DND-41 (cell line): ENCODE data around the gene SRMS.

Source experiments
- ATAC-seq: fragments of 200-7000 bp; cut with Tn5 transposase; 3 replicates; pipeline ENCODE4 v1.9.1; 2021; ENCODE audit warnings: low read depth; ENCODE audit not compliant: insufficient read depth
- DNase-seq: peaks from one replicate; pipeline ENCODE4 v3.0.0-alpha.2; 2020
- H2AFZ ChIP-seq: 2 replicates; pipeline ENCODE4 v1.6.0; 2012; ENCODE audit warnings: low read depth, low read length
- H3K27ac ChIP-seq: 2 replicates; pipeline ENCODE4 v1.5.1; 2012; ENCODE audit warnings: low read length, inconsistent platforms
- H3K27me3 ChIP-seq: fragments of 200-600 bp; sonication (generic); 2 replicates; pipeline ENCODE4 v1.6.0; 2012; ENCODE audit warnings: low read length, mild to moderate bottlenecking, inconsistent platforms; ENCODE audit not compliant: insufficient read depth, poor library complexity
- H3K36me3 ChIP-seq: 2 replicates; pipeline ENCODE4 v1.5.1; 2012; ENCODE audit warnings: low read length, inconsistent platforms; ENCODE audit not compliant: insufficient read depth
- H3K4me1 ChIP-seq: 2 replicates; pipeline ENCODE4 v1.5.1; 2012; ENCODE audit warnings: mild to moderate bottlenecking, low read length; ENCODE audit not compliant: insufficient read depth
- H3K4me2 ChIP-seq: 2 replicates; pipeline ENCODE4 v1.6.0; 2012; ENCODE audit warnings: mild to moderate bottlenecking, moderate library complexity, low read length, inconsistent platforms; ENCODE audit not compliant: insufficient read depth
- H3K4me3 ChIP-seq, 2 experiments: fragments of 200-600 bp in 1 of 2; shearing (Covaris generic) in 1 of 2; 2 replicates each; pipeline ENCODE4 v1.5.1; 2012 to 2016; ENCODE audit warnings: inconsistent platforms in 2 of 2, low read length in 2 of 2, mild to moderate bottlenecking in 2 of 2, low read depth in 1 of 2, moderate library complexity in 1 of 2
- H3K79me2 ChIP-seq: 2 replicates; pipeline ENCODE4 v1.6.0; 2012; ENCODE audit warnings: low read length, inconsistent platforms; ENCODE audit not compliant: insufficient read depth
- H3K9ac ChIP-seq: 2 replicates; pipeline ENCODE4 v1.6.0; 2012; ENCODE audit warnings: low read depth, mild to moderate bottlenecking, inconsistent platforms, low read length, moderate library complexity
- H3K9me3 ChIP-seq: 2 replicates; pipeline ENCODE4 v1.5.1; 2012; ENCODE audit warnings: low read length, moderate library complexity, mild to moderate bottlenecking, inconsistent platforms; ENCODE audit not compliant: insufficient read depth, severe bottlenecking
- H4K20me1 ChIP-seq: 2 replicates; pipeline ENCODE4 v1.6.0; 2012; ENCODE audit warnings: low read length; ENCODE audit not compliant: insufficient read depth
- EZH2 ChIP-seq: IDR thresholded peaks from 3 replicates; pipeline ENCODE4 v1.6.1; 2012; ENCODE audit warnings: borderline replicate concordance, low read depth, mild to moderate bottlenecking, moderate library complexity, low read length, inconsistent platforms; ENCODE audit not compliant: severe bottlenecking
- TF ChIP-seq, protein P1 (sequence below): IDR thresholded peaks from 2 replicates; pipeline ENCODE4 v1.5.1; 2012; ENCODE audit warnings: borderline replicate concordance, low read length, moderate library complexity, mild to moderate bottlenecking; ENCODE audit not compliant: poor library complexity, severe bottlenecking; ENCODE audit errors: extremely low read depth

Gene SRMS

DNA sequence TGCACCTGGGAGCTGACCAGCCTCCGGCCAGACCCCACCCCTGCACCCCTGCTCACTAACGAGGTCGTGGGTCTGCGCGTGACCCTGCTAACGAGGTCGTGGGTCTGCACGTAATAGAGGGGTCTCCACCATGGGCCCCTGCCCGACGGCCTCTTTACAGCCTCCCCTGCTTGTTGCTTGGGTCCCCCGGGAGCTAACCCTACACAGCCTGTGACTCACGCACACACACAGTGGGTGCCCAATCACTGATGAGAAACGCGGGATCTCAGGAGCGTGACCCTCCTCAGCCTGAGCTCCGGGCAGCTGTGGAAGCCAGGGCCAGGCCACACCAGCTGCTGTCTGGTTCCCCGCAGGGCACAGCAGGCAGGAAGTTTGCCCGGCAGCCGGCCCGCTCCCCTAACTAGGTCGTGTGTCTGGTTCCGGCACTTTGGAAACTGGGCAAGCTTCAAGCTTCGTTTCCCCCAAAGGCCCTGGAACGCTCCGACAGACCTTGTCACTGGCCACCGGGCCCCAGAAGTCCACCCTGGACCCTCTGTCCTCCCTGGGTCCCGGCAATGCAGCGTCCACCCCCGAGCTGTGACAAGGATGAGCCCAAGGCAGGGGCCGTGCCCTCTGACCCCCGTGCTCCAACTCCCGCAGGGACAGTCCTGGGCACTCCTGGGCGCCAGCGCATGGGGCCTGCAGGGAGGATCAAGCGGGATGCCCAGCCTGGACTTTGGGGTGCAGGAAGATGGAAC, 11.1 kb downstream of the SRMS start:
- no peaks in the 10 kb centered on the region for H3K27me3 ChIP-seq
- DNase-seq, result no peak
- no peaks in the 10 kb centered on the region for H3K79me2 ChIP-seq
- H3K4me3 ChIP-seq, result no peak overlapping the region
- no peak for ATAC-seq
- no peak overlapping the region for H3K9ac ChIP-seq
- no peak overlapping the region for H3K4me2 ChIP-seq
- no peak overlapping the region for H2AFZ ChIP-seq
- no peaks in the 10 kb centered on the region for H3K9me3 ChIP-seq
- H3K36me3 ChIP-seq, result no peaks in the 10 kb centered on the region
- H4K20me1 ChIP-seq, result peaks cover 8% of the 10 kb centered on the region; the same call in 1 of the 2 replicates
- TF ChIP-seq EZH2, result no peak
- no peak overlapping the region for H3K27ac ChIP-seq
- H3K4me1 ChIP-seq, result peaks cover 21% of the 10 kb centered on the region

DNA sequence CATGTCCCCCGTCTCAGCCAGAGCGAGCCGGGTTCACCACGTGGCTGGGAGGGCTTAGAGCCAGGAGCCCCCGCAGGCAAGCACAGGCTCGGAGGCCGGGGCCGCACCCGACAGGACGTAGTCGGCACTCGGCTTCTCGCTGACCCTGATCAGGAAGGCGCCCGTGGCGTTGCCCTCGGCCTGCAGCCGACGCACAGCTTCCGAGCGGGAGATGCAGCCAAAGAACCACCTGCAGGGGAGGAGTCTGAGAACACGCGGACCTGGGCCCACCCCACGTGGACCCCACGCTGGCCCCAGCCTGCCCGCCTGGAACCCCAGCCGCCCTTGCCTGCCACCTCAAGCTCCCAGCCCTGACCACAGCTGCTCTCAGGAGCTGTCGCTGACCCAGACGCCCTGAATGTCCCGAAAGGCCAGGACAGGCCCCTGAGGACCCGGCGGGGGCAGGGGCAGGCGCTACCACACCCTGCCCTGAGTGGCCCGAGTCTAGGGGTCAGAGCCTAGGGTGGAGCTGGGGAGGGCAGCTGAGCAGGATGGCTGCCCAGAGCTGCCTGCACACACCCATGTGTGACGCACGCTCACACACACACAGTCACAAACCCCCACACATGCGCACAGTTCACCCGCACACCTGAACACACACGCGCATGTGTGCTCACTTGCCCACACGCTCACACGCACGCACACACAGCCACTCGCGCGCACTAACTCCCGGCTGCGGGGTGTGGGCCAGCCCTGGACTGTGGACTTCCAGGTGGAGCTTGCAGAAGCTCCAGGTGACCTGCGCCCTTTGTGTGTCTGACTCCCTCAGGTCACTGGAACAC, 12.5 kb downstream of the SRMS start:
- Histone ChIP-seq H4K20me1 (peaks cover 8% of the 10 kb centered on the region; the same call in 1 of the 2 replicates), H3K9ac (no peak overlapping the region), H3K4me1 (peaks cover 21% of the 10 kb centered on the region), H3K27ac (no peak overlapping the region), H3K9me3 (no peaks in the 10 kb centered on the region), H3K79me2 (no peaks in the 10 kb centered on the region), H3K27me3 (no peaks in the 10 kb centered on the region), H3K4me3 (no peak overlapping the region), H3K4me2 (no peak overlapping the region), H2AFZ (no peak overlapping the region), H3K36me3 (no peaks in the 10 kb centered on the region)
- ATAC-seq (no peak), DNase-seq (no peak)
- no peak for TF ChIP-seq EZH2
- TF ChIP-seq, protein P1, sequence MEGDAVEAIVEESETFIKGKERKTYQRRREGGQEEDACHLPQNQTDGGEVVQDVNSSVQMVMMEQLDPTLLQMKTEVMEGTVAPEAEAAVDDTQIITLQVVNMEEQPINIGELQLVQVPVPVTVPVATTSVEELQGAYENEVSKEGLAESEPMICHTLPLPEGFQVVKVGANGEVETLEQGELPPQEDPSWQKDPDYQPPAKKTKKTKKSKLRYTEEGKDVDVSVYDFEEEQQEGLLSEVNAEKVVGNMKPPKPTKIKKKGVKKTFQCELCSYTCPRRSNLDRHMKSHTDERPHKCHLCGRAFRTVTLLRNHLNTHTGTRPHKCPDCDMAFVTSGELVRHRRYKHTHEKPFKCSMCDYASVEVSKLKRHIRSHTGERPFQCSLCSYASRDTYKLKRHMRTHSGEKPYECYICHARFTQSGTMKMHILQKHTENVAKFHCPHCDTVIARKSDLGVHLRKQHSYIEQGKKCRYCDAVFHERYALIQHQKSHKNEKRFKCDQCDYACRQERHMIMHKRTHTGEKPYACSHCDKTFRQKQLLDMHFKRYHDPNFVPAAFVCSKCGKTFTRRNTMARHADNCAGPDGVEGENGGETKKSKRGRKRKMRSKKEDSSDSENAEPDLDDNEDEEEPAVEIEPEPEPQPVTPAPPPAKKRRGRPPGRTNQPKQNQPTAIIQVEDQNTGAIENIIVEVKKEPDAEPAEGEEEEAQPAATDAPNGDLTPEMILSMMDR, result no peak

DNA sequence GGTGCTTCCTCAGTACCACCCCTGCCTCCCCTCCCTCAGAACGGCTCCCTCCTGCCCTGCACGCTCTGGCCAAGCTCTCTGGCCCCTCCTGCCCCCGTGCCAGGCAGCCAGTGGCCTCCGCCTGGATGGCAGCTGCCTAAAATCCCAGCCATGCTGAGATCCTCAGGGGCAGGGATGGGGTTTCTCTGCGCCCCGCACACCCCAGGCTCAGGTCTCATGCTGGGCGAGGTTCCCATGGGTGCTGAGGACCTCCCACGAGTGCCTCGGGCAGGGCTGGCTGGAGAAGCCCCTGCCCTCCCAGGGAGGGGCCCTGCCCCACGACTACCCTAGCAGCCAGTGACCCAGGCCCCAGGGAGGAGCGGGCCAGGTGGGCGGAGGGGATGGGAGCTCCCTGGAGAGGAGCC, 13.1 kb downstream of the SRMS start:
- no peak overlapping the region for H3K27ac ChIP-seq
- no peak overlapping the region for H2AFZ ChIP-seq
- DNase-seq, result no peak
- no peaks in the 10 kb centered on the region for H3K27me3 ChIP-seq
- H3K4me1 ChIP-seq, result peaks cover 21% of the 10 kb centered on the region
- H3K36me3 ChIP-seq, result no peaks in the 10 kb centered on the region
- ATAC-seq, result no peak
- no peak overlapping the region for H3K9ac ChIP-seq
- peaks cover 13% of the 10 kb centered on the region for H4K20me1 ChIP-seq
- TF ChIP-seq, protein P1, result no peak
- TF ChIP-seq EZH2, result no peak
- H3K4me3 ChIP-seq, result no peak overlapping the region
- no peaks in the 10 kb centered on the region for H3K9me3 ChIP-seq
- no peak overlapping the region for H3K4me2 ChIP-seq
- no peaks in the 10 kb centered on the region for H3K79me2 ChIP-seq

DNA sequence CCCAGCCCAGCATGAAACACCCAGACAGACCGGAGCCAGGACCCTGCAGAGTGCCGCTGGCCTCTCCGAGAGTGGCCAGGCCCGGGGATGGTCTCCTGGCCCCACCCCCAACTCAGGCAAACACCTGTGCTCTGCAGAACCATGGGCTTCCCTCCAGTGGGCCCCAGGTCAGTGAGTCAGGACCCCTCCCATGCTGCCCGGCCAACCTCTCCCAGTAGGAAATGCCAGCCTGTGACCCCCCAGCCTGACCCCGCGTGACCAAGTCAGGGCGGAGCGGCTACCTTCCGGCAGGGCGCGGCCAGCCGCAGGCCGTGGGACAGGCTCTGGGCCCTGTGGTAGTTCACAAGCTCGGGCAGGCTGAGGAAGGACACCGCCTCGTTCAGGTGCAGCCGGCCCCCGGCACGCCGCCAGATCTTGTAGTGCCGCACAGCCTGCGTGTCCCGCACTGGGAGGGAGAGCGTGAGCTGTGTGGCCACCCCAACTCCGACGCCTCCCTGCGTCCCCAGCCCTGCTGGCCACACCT, 13.6 kb downstream of the SRMS start:
- no peaks in the 10 kb centered on the region for H3K27me3 ChIP-seq
- peaks cover 21% of the 10 kb centered on the region for H3K4me1 ChIP-seq
- TF ChIP-seq, protein P1, result no peak
- TF ChIP-seq EZH2, result no peak
- no peak overlapping the region for H3K4me3 ChIP-seq
- H3K9ac ChIP-seq, result no peak overlapping the region
- H3K27ac ChIP-seq, result no peak overlapping the region
- peaks cover 18% of the 10 kb centered on the region for H4K20me1 ChIP-seq
- no peak overlapping the region for H2AFZ ChIP-seq
- H3K79me2 ChIP-seq, result no peaks in the 10 kb centered on the region
- no peaks in the 10 kb centered on the region for H3K36me3 ChIP-seq
- no peaks in the 10 kb centered on the region for H3K9me3 ChIP-seq
- DNase-seq (no peak), ATAC-seq (no peak)
- no peak overlapping the region for H3K4me2 ChIP-seq
